Prostate gland (tissue), 2 donors: Measurements from ENCODE around the gene LAMB1.

Experiments used
- POLR2A ChIP-seq: fragments of 450-650 bp; IDR thresholded peaks from one replicate; pipeline ENCODE4 v1.6.1; 2016; ENCODE audit warnings: antibody characterized with exemption, mild to moderate bottlenecking
- POLR2AphosphoS5 ChIP-seq: sonication (generic); formaldehyde crosslinking; IDR thresholded peaks from one replicate; pipeline ENCODE4 v1.6.1; 2017; ENCODE audit warnings: antibody characterized with exemption
- TF ChIP-seq, protein P1 (sequence below), 4 experiments: fragments of 200-600 bp in 2 of 4; fragments of 450-650 bp in 2 of 4; sonication (generic) in 2 of 4; IDR thresholded peaks; 1 replicate in 3 of 4; 2 replicates in 1 of 4; pipeline ENCODE4 v1.5.1; 2016 to 2019; ENCODE audit warnings: antibody characterized with exemption in 4 of 4, mild to moderate bottlenecking in 2 of 4, moderate library complexity in 2 of 4

DNA sequence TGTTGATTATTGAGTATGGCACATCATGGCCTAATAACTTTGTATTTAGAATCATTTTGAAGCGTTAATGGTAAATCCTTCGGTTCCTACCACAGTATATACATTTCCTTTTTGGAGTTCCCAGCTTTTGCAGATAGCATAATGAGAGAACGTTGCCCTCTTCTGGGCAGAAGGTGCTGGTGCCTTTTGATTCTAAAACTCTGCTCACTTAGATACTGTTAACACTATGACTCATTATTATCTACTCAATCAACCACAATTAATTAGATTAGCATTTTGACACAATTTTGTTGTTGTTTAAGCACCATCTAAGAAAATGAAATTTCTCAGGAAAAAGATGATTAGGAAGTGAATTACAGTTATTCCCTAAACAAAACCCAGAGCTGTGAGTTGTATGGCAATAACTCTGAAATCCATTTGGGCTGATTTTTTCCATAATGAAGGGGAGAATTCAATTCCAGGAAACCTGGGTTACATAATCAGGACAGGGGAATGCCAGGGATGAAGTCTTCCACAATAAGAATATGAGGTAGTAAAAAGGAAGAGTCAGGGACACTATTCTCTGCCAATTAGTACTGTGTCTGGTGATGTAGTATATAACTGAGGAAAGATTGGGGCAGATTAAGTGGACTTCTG is 123.4 kb downstream of the LAMB1 start:
- TF ChIP-seq POLR2A (no peak), POLR2AphosphoS5 (peak; percentile 25)
- TF ChIP-seq, protein P1, sequence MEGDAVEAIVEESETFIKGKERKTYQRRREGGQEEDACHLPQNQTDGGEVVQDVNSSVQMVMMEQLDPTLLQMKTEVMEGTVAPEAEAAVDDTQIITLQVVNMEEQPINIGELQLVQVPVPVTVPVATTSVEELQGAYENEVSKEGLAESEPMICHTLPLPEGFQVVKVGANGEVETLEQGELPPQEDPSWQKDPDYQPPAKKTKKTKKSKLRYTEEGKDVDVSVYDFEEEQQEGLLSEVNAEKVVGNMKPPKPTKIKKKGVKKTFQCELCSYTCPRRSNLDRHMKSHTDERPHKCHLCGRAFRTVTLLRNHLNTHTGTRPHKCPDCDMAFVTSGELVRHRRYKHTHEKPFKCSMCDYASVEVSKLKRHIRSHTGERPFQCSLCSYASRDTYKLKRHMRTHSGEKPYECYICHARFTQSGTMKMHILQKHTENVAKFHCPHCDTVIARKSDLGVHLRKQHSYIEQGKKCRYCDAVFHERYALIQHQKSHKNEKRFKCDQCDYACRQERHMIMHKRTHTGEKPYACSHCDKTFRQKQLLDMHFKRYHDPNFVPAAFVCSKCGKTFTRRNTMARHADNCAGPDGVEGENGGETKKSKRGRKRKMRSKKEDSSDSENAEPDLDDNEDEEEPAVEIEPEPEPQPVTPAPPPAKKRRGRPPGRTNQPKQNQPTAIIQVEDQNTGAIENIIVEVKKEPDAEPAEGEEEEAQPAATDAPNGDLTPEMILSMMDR (IDR thresholded peaks at IDR 0.05) = peak; percentile 39 to 80 (median 70)
